Activated CD4-positive, alpha-beta T cell treated with anti-CD3 and anti-CD28 coated beads for 24 hours (primary cell): ENCODE data around the gene PAX5.

ENCODE experiments used
- DNase-seq, 2 donors: peaks; one replicate each; pipeline ENCODE4 v3.0.0-alpha.2; 2020; ENCODE audit warnings: low read depth in 2 of 2

Gene PAX5

DNA sequence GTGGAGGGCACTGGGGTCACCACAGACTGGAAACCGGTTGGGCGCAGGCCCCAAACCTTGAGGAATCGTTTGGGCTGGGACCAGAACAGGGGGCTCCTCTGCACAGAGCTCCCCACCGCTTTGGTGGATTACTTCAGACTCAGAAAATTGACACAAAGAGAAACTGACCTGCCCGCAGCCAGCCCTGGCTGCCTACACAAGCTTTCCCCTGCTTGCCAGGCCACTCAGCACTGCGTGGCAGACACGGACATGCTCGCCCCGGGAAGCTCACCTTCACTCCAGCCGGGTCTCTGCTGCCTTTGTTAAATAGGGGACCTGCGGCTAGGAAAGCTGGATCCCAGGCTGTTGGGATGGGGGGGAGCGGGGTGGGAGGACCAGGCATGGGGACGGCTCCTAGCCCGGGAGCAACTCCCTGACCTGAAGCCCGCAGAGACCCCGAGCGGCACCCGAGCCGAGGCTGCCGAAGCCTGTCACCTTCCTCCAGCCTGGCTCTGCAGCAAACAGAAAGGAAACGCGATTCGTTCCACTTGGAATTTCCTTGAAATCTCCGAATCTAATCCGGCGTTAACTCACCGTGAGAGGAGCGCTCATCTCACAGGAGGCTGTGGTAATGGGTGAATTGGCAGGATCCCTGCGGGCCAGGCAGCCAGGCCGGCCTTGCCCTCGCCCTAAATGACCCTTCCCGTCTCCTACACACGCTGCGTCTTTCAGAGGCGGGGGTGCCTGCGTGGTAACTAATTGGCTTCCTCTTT, 8.8 kb downstream of the PAX5 start:
- DNase-seq: no peak

DNA sequence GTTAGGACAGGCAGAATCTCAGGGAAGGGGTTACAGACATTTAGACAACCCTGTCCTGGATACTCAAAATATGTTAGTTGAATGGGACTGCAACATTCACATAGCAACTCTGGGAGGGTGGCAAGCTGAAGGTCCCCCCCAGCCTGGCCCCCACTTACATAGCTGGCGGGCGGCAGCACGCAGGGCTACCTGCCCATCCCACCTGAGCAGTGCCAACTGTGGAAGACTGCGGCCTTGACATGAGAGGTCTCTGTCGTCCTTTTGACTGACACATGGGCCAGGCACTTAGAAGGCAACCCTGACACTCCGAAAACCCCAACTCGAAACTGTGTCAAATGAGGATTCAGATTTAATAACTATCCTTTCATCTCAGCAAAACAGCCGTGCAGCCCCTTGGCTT, 16.5 kb downstream of the PAX5 start:
- no peak for DNase-seq

DNA sequence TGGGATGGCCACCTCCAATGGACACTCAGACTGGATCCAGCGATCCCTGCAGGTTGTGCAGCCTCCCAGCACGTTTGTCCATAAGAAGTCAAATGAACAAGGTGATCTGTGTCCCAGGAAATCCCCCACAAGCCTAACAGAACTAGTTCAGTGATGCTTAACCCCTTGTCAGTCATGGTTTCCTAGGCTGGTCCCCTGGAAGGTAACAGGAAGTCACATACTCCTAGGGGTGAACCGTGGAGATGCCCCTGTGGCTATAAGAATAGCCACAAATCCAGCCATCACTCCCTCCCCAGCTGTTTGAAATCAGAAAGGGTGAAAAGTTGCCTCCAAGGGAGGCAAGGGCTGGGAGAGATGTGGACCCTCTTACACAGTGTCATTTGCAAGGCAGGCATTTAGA, 22.5 kb downstream of the PAX5 start:
- DNase-seq: no peak

DNA sequence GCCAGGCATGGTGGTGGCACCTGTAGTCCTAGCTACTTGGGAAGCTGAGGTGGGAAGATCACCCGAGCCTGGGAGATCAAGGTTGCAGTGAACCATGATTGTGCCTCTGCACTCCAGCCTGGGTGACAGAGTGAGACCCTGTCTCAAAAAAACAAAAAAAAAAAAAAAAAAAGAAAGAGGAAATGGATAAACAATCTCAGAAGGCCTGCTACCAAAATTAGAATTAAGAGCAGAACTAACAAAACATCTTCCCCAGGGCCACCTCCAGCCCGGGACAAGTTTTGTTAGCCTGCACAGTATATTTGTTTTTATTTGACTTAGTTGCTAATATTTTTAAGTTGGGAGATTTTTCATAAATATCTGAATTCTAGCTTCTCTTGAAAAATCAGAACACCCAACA, 23.1 kb downstream of the PAX5 start:
- no peak for DNase-seq

DNA sequence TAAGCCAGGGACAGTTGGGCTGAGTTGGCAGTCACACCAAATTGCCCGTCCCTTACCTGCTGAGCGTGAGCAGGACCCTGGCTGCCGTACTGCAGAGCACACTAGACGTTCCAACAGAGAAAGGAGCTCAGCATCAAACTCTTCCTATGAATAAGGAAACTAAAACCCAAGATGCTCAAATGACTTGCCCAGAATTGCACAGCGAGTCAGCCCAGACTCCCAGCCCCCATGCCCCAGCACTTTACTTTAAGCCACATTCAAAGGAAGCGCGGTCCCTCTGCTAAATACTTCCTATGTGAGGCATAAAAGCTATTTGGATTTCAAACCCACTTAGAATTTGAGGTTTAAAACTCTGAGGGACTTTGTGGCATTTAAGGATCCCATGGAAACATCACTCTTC, 23.9 kb downstream of the PAX5 start:
- DNase-seq: no peak

DNA sequence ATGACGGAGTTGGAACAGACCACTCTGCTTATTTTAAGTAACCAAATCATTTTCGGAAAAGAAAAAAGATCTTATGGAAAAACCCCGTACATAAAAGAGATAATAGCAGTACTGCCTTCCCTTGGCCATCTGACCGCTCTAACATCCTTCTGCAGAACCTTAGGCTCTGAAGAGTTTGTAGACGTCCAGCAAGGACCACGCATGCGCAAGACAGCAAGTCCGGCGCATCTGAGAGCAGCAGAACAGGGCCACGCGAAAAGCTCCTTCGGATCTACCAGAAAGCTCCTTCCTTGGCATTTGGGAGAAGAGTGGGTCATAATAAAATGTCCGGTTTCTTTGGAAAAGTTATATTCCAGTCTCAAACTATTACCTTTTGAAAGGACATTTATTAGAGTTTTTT, 26.8 kb downstream of the PAX5 start:
- no peak for DNase-seq

DNA sequence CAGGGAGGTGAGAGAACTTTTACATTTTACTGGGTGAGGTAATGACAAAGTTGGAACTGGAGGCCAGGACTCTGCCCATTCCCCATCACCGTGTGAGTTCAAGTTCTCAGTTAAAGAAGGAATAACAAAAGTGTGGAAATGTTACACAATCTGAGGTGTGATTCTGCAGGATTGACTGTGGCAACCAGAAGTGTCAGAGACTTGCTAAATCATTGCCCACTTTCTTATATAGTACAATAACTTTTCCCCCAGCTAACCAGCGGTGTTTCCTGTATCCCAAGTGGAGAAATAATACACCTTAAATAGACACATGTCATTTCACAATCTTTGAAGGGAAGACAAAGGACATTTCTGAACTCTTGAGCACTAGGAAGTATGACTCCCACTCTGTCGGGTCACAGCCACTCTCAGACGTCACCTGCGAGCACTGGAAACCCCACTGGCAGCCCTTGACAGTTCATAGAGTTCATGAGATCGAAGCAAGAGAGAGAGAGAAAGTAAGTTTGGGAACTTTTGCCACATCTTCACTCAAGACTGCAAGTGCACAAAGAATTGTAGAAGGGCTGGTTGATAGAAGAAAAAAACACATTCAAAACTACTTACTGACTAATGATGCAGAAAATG, 28.4 kb downstream of the PAX5 start:
- no peak for DNase-seq

DNA sequence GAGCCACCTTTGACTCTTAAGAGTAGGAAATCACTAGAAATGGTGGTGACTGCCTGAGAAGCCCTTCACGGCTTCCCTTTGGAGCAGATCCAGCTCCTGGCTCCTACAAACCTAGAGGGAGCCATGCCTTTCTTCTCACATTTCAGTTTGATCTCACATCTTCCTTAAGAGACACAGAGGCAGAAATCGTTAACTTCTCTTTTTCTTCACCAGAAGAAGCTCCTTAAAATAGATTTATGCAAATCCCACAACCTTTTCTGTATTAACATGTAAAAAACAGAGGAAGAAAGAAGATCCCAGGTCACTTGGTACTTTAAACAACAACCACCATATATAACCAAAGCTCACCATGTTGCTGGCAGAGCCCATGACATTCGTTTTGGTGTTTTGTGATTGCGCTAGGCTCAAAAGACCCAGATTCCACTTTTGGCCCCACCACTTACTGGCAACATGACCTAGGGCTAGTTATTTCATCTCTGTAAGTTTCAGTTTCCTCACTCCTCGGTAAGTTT, 29.6 kb downstream of the PAX5 start:
- DNase-seq: no peak

DNA sequence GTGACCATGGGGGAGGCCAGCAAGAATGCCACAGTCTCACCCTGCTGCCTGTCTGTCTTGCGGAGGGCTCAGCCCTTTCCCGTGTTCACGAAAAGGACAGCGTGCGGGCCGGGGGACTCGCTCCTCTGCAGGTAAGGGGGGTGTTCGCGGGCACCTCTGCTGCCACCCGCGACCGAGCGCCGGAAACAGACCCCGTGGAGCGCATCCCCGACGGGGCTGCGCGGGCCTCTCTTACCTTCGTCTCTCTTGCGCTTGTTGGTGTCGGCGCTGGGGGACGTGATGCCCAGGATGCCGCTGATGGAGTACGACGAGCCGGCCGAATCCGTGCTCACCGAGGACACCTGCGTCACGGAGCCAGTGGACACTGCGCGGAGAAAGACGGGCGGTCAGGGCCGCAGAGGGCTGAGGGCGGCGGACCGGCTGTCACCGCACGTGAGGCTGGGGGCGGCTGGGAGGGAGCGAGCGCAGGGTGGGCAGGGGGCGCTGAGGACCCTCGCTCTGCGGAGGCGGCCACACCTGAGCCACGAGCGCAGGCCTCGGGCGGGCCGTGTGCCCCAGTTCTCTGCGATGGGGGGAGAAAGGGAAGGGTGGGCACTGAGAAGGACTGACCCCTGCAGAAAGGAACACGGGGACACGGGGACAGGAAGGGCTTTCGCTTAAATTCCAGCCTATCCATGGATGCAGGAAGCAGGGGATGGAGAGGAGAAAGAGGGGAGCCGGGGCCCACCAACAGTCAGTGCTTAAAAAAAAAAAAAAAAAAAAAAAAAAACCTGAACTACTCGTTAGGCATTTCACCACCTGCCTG, 31.5 kb downstream of the PAX5 start:
- no peak for DNase-seq

DNA sequence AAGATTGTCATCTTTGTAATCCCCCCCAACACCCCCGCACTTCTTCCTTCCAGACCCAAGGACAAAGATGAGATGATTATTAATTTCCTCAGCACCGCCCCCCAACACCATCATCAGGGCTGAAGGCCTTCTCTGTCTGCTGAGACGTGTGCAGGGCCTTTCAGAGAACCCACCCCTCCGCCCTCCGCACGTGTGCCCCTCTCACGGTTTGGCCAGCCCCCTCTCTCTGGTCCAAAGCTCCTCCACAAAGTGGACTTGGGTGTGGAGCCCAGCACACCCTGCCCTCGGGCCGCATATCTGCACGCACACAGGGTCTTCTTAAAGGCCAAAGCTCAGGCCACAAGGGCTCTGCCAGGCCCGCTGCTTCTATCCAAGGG, 32.0 kb downstream of the PAX5 start:
- no peak for DNase-seq

DNA sequence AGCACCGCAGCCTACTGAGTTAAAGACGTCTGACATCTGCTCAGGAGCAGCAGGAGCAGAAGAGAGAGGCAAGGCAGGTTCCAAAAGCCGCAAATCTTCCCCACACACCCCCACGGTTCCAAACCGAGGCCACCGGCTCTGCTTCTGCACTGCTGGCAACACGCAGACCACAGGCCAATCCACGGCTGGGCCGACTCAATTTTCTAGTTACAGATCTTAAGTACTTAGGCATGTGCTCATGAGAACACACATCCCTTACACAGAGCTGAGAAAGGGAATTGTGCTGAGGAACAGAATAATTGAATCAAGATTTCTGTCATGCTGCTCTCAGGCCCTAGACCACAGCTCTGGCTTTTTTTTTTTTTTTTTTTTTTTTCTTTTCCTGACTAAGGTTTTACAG, 32.6 kb downstream of the PAX5 start:
- DNase-seq: no peak

DNA sequence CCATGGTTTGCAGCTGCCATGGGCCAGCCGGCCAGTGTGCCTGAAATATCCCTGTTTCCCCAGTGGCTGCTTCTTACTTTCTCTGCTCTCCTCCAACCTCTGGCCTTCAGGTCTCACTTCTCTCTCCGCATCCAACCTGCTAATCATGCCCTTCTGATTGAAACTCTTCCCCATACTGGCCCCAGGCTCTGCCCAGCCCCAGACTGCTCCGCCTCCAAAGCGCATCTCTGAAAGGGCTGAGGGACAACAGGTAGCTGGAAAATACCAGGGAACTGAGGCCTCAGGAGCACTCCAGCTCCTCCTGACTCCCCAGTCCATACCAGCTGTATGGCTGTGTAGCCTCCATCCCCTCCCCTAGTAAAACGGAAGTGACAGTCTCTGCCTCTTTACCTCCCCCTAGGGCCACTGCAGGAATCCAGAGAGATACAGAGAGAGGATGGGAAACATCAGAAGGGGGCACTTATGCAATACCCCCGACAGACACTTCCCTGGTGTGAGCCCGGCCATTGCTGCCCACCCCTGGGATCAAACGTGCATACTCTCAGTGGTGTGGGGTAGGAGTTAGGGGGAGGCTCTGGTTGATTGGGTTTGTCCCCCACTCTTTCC, 34.2 kb downstream of the PAX5 start:
- DNase-seq: no peak

DNA sequence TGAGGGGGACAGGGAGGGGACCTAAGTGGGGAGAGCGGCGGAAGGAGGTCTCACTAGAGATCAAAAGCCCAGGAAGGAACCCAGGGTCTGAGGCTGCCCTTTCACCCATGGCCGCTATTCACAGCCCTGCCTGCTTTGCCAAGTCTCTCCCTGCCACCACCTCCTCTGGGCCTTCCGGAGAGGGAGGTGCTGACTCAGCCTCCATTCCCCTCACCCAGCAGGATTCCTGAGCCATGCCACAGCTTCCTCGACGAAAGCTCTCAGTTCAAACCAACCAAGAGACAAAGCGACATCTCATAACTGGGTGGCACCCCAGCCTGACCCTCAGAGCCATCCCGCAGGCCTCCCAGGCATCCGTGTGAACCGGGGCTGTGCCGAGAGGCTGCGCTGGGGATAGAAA, 36.7 kb downstream of the PAX5 start:
- no peak for DNase-seq

DNA sequence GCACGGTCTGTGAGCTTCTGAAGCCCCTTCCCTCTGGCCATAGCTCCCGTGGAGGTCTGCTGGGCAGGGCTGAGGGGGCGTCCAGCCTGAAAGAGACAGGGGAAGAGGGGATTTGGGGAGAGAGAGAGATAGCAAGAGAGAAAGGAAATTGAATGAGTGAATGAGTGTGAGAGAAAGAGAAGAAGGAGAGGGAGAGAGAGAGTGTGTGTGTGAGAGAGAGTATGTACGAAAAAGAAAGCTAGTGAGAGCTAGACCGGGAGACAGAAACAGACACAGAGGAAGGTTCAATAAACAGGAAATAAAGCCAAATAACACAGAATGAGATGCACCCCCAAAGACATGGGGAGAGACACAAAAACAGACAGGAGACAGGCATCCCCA, 37.4 kb downstream of the PAX5 start:
- no peak for DNase-seq

DNA sequence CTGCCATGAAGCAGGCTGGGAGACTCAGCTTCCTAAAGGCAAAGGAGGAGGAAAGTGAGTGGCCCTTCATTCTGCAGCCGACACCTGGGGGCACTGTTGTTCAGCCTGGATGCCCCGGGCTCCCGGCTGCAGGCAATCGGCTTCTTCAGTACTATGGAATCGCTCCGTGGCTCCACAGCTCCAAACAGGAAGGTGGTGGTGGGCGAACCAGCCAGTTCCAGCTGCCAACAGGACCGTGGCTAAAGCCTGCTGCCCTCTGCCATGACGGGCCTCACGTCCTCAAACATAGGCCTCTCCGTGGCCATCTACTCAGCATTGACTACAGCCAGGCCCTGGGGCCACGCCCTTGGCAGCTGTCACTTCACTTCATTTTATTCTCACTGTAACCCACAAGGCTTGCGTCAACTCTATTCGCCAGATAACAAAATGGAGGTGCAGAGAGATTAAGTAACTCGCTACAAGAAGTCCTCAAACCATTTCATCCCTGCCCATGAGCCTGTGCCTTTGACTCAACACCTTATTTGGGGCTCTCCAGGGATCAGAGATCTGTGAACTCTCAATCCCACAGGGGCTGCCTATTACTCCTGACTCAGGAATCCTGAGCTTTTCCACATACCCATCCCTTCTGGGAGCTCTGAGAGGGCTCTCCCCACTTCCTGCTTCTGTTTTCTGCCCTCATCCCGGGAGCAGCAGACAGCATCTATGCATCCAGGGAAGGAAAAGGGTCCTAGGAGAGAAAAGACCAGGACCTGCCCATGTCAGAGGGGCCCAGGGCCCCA, 38.0 kb downstream of the PAX5 start:
- peak; percentile 29 to 41 for DNase-seq

DNA sequence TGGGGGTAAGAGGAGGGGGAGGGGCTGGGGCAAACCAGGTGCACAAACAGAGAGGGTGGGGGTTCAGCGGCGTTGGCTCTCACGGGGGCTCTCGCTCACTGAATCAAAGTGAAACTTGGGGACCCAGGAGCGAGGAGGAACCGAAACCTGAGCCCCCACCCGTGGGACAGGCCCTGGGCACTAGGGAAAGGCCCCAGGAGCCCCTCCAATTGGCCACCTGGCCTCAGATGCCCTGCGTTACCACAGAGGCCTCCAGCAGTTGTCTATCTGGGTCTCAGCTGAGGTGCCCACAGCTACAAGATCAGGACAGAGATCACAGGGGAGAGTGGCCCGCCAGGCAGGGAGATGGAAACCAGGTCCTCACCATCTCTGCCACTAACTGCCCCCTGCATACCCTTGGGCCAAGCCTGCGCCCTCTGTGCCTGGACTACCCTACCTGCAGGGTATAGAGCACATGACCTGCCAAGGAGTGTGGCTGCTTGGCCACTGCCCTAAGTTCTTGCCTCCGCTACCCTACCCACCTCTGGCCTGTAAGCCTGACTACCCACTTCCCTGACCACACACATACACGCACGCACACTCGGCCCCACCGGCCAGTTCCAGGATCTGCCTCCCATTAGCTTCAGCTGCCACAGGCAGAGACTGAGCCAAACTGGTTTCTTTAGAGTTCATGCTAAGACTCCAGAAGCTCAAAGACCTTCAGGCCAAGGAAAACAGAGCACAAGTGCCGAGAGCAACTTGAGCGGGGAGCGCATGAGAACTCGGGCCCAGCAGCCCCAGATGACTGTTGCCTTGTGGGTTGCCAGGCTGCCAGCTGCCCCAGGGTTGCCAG, 39.9 kb downstream of the PAX5 start:
- no peak for DNase-seq

DNA sequence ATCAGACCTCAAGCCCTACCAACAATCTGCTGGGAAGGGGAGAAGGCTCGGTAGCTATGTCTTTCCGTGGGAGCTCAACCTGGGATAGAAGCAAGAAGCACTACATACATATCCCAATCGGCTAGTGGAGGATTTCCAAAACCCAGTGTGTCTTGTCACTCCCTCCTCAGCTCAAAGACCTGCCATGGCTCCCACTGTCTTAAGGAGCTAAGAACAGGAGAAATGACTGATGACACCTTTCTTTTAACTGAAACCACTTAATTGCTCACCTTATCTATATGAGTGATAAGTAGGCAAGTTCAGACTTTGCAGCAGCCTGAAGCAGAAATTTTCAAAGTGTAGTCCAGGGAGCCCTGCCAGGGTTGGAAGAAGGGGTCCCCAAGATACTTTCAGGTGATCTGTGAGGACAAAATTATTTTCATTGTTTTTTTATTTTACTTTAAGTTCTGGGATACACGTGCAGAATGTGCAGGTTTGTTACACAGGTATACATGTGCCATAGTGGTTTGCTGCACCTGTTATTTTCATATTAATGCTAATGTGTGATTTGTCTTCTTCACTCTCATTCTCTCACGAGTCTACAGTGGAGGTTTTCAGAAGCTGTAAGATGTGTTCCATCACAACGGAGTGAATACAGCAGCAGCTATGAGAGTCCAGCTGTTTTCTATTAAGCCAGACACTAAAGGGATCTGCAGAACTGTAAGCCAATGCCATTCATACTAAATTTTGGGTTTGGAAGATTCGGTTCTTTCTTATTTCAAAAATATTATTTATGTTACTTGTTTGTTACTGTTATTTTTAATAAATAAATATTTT, 41.4 kb downstream of the PAX5 start:
- DNase-seq: no peak

DNA sequence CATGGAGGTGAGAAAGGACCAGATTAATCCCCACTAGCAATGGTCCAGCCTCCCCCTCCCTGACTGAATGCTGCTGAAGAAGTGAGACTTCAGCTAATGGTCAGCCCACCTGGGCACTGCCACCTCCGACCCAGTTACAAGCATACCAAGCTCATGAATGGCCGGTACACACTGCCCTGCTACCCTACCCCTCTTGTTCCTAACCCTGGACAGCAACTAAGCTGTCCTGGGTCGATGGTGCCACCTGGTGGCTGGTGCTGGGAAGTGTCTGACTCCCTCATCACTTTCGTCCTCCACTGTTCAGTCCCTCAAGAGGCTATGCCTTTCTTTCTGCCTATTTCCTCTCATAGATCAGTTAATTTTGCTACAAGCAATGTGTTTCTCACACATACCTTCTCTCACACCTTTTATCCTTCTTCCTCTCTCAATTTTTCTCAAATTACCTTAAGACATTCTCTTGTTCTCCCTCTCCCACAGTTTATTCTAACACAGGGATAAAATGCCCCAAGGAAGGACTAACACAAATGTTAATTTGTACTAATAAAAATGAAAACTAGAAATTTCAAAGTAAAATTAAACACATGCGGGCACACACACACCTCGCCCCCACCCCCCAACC, 42.4 kb downstream of the PAX5 start:
- DNase-seq: peak; percentile 23 to 53

DNA sequence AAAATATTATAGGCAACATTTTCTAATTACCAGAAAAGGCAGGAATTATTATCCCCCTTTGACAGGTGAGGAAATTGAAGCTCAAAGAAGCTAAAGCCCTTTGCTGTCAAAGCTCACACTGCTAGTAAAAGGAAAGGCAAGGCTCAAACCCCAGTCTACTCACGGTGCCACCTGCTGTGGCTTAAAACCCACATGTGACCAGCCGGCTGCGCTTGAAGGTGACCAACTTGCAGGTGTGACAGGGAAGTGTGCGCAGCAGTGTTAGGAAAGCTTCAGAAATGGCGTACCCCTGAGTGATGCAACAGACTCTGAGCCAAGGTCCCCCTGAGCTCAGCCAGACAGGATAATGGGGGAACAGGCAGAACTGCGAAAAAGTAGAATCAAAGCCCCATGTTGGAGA, 45.2 kb downstream of the PAX5 start:
- DNase-seq: no peak
